ENCODE measurements around the gene AGPS.
"Not testable (repeated sequence)": the region's sequence is repeated elsewhere in the genome, so short reads cannot be mapped to it uniquely, and the experiment has no call there.

The AGPS gene

GRCh38 chr2:177549171-177549570, 156.6 kb downstream of the AGPS start:
- Histone ChIP-seq H3K4me1 (ENCODE audit: control insufficient read depth, insufficient read depth, low read length, unreplicated experiment) (peaks cover 6% of the 10 kb centered on the region), H2AFZ (ENCODE audit: low read length, unreplicated experiment) (no peak overlapping the region), H3K27ac (ENCODE audit: low read depth, low read length) (no peak overlapping the region), H3K27me3 (ENCODE audit: insufficient read depth, low read length) (no peaks in the 10 kb centered on the region), H3K4me3 (ENCODE audit: low read depth, low read length) (no peak overlapping the region), H3K36me3 (ENCODE audit: insufficient read depth, low read length) (no peaks in the 10 kb centered on the region), H3K79me2 (ENCODE audit: control insufficient read depth, insufficient read depth, low read length, unreplicated experiment) (no peaks in the 10 kb centered on the region)

DNA sequence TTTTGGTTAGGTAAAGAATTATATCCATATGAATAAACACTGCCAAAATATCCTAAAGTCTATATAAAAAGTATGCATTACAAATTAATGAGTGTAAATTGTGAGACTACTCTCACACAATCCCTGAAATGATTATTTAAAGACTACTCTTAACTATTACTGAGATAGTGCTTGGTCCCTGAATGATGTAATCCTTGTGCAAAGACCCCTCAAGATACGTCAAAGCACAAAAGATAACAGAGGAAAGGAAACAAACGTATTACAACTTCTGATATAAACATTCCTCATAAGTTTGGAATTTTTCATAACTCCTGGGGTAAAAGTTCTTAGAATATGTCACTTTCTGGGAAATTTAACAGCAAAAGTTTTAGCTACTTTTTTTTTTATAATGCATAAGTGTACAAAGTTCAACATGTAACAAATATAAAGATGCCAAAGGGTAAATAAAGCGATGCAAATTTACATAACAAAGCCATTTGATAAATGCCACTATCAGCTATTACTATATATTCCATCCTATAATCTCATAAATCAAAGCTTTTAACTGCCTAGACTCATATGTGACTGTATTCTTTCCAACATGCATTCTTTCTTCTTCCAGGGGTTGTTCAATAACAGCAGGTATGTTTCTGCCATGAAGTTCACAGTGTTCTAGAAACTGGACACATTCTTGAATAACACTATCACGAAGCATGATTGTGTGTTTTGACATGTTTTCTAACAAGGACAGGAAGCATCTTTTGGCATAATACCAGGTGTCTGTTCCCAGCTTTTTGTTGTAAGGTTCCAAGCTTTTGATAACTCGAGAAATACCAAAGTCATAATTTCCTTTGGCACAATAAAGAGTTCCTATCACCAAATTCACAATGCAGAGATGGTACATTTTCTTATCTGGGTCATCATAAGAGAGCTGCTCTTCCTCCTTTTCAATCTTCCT, 158.0 kb downstream of the AGPS start:
- no peaks in the 10 kb centered on the region for H3K27me3 ChIP-seq (ENCODE audit: insufficient read depth, low read length)
- no peaks in the 10 kb centered on the region for H3K79me2 ChIP-seq (ENCODE audit: control insufficient read depth, insufficient read depth, low read length, unreplicated experiment)
- H3K4me3 ChIP-seq (ENCODE audit: low read depth, low read length) = no peak overlapping the region
- H3K4me1 ChIP-seq (ENCODE audit: control insufficient read depth, insufficient read depth, low read length, unreplicated experiment) = peaks cover 6% of the 10 kb centered on the region
- no peak overlapping the region for H2AFZ ChIP-seq (ENCODE audit: low read length, unreplicated experiment)
- H3K27ac ChIP-seq (ENCODE audit: low read depth, low read length) = no peak overlapping the region
- H3K36me3 ChIP-seq (ENCODE audit: insufficient read depth, low read length) = no peaks in the 10 kb centered on the region

DNA sequence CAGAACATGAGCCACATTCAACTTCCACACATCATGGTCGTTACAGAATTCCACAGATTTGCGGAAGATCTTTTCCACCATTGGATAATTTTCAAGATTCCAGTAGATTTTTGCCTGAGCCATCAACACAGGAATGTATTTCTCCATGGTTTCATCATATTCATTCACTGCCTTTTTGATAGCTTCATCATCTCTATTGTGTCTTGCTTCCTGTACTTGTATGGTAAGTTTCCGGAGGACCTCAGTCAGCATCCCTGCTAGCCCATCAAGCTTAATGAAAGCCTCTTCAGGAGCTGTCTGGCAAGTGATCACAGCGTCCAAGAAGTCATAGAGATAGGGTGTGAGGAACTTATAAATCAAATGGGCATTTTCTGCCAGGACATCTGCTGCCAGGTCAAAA, 158.8 kb downstream of the AGPS start:
- not testable (repeated sequence) for H3K79me2 ChIP-seq (ENCODE audit: control insufficient read depth, insufficient read depth, low read length, unreplicated experiment); H3K27ac ChIP-seq (ENCODE audit: low read depth, low read length); H3K4me1 ChIP-seq (ENCODE audit: control insufficient read depth, insufficient read depth, low read length, unreplicated experiment); H3K4me3 ChIP-seq (ENCODE audit: low read depth, low read length); H3K36me3 ChIP-seq (ENCODE audit: insufficient read depth, low read length); H3K27me3 ChIP-seq (ENCODE audit: insufficient read depth, low read length); H2AFZ ChIP-seq (ENCODE audit: low read length, unreplicated experiment)

- Histone ChIP-seq H2AFZ (ENCODE audit: low read length, unreplicated experiment) (peak overlapping the region; percentile 55), H3K4me1 (ENCODE audit: control insufficient read depth, insufficient read depth, low read length, unreplicated experiment) (peaks cover 6% of the 10 kb centered on the region), H3K4me3 (ENCODE audit: low read depth, low read length) (peak overlapping the region; percentile 83), H3K36me3 (ENCODE audit: insufficient read depth, low read length) (no peaks in the 10 kb centered on the region), H3K79me2 (ENCODE audit: control insufficient read depth, insufficient read depth, low read length, unreplicated experiment) (no peaks in the 10 kb centered on the region), H3K27ac (ENCODE audit: low read depth, low read length) (peak overlapping the region; percentile 94; the same call in 1 of the 2 replicates), H3K27me3 (ENCODE audit: insufficient read depth, low read length) (no peaks in the 10 kb centered on the region)
Measured at GRCh38 chr2:177551989-177552421, 159.4 kb downstream of the AGPS start.

DNA sequence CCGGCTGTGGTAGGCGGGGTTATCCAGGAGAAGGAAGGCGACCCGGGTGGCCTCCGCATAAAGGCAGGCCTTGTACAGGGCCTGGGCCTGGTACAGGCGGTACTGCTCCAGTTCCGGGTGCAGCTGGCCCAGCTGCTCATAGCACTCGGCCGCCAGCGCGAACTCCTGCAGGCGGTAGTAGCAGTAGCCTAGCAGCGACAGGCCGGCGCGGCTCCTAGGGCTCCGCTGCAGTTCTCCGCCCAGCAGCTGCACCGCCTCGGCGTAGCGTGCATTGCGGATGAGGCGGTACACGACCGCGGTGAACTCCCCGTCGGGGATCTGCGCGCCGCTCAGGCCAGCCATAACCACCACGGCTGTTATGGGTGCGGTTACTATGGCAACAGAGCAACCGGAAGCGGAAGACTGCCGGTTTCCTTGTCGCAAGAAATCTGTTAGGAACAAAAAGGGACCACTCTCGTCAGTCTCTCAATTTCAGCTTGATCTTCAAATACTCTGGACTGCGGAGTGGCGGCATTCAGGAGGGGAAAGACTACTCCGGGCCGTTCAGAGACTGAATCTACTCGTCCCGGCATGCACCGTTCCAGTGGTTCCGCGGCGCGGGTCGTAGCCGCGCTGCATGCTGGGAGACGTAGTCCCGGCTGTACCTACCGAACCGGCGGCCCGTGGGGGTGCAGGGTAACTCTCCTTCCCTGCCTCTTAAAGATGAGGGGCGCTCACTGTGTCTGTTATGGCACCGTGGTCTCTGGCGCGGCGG, 160.0 kb downstream of the AGPS start:
- no peaks in the 10 kb centered on the region for H3K79me2 ChIP-seq (ENCODE audit: control insufficient read depth, insufficient read depth, low read length, unreplicated experiment)
- peak overlapping the region; percentile 94 for H3K27ac ChIP-seq (ENCODE audit: low read depth, low read length)
- peak overlapping the region; percentile 83 for H3K4me3 ChIP-seq (ENCODE audit: low read depth, low read length)
- no peaks in the 10 kb centered on the region for H3K27me3 ChIP-seq (ENCODE audit: insufficient read depth, low read length)
- peak overlapping the region; percentile 86 for H2AFZ ChIP-seq (ENCODE audit: low read length, unreplicated experiment)
- no peaks in the 10 kb centered on the region for H3K36me3 ChIP-seq (ENCODE audit: insufficient read depth, low read length)
- H3K4me1 ChIP-seq (ENCODE audit: control insufficient read depth, insufficient read depth, low read length, unreplicated experiment) = peaks cover 6% of the 10 kb centered on the region

DNA sequence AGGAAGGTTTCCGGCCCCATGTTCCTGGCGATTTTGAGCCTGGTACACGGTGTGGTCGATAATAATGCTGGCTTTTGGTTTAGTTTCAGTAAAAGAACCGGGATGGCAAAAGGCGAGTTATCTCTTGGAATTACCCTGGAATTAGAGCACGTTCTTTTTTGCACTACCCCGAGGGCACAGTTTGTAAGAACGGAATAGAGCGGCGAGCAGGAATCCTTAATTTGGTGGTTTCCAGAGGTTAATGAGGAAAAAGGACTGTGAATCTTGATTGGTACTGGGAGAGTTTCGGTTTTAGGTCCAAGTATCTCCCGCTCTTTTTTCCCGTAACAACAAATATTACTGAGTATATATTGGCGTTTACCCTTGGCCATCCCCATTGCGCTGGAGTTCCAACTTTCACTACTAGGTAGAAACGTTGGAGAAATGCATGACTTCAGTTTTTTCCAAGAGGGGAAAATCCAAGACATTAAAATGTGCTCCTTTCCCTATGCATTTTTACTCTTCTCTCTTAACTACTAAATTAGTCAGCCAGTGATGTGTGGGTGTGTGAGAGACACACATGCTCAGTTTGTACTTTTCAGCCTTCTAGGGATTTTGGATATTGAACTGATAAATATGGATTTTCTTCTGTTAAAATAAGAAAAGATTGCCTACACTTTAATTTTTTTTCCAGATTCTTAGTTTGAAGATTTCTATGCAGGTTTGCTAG, 160.8 kb downstream of the AGPS start:
- Histone ChIP-seq H3K27ac (ENCODE audit: low read depth, low read length) (peak overlapping the region; percentile 94), H3K36me3 (ENCODE audit: insufficient read depth, low read length) (no peaks in the 10 kb centered on the region), H3K4me3 (ENCODE audit: low read depth, low read length) (peak overlapping the region; percentile 83), H3K27me3 (ENCODE audit: insufficient read depth, low read length) (no peaks in the 10 kb centered on the region), H3K4me1 (ENCODE audit: control insufficient read depth, insufficient read depth, low read length, unreplicated experiment) (peaks cover 6% of the 10 kb centered on the region), H2AFZ (ENCODE audit: low read length, unreplicated experiment) (peak overlapping the region; percentile 86), H3K79me2 (ENCODE audit: control insufficient read depth, insufficient read depth, low read length, unreplicated experiment) (no peaks in the 10 kb centered on the region)

- peaks cover 6% of the 10 kb centered on the region for H3K4me1 ChIP-seq (ENCODE audit: control insufficient read depth, insufficient read depth, low read length, unreplicated experiment)
- no peaks in the 10 kb centered on the region for H3K27me3 ChIP-seq (ENCODE audit: insufficient read depth, low read length)
- H3K79me2 ChIP-seq (ENCODE audit: control insufficient read depth, insufficient read depth, low read length, unreplicated experiment) = no peaks in the 10 kb centered on the region
- no peak overlapping the region for H3K27ac ChIP-seq (ENCODE audit: low read depth, low read length)
- no peak overlapping the region for H3K4me3 ChIP-seq (ENCODE audit: low read depth, low read length)
- no peaks in the 10 kb centered on the region for H3K36me3 ChIP-seq (ENCODE audit: insufficient read depth, low read length)
- H2AFZ ChIP-seq (ENCODE audit: low read length, unreplicated experiment) = no peak overlapping the region
Measured at GRCh38 chr2:177554365-177554764, 161.8 kb downstream of the AGPS start.

- no peaks in the 10 kb centered on the region for H3K79me2 ChIP-seq (ENCODE audit: control insufficient read depth, insufficient read depth, low read length, unreplicated experiment)
- no peak overlapping the region for H3K4me3 ChIP-seq (ENCODE audit: low read depth, low read length)
- no peak overlapping the region for H2AFZ ChIP-seq (ENCODE audit: low read length, unreplicated experiment)
- H3K36me3 ChIP-seq (ENCODE audit: insufficient read depth, low read length) = no peaks in the 10 kb centered on the region
- H3K27ac ChIP-seq (ENCODE audit: low read depth, low read length) = no peak overlapping the region
- peaks cover 6% of the 10 kb centered on the region for H3K4me1 ChIP-seq (ENCODE audit: control insufficient read depth, insufficient read depth, low read length, unreplicated experiment)
- no peaks in the 10 kb centered on the region for H3K27me3 ChIP-seq (ENCODE audit: insufficient read depth, low read length)
Measured at GRCh38 chr2:177556153-177556552, 163.6 kb downstream of the AGPS start.

DNA sequence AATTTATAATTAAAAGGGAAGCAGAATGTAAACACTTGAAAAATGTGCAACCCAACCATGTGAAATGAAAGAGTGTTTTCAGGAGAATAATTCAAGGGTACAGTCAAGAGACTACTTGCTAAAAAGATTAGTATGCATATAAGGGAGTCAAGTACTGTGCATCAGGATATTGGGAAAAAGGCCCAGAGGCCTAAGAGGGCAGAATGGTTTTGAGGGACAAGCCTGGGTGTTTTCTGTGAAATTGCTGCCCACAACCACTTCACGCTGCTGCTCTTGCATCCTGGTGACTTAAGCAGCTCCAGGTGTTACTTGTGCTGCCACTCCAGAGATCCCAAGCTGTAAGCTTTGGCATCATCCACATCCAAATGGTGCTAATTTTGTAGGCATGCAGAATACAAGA, 165.2 kb downstream of the AGPS start:
- H3K27ac ChIP-seq (ENCODE audit: low read depth, low read length) = no peak overlapping the region
- H3K79me2 ChIP-seq (ENCODE audit: control insufficient read depth, insufficient read depth, low read length, unreplicated experiment) = no peaks in the 10 kb centered on the region
- H3K36me3 ChIP-seq (ENCODE audit: insufficient read depth, low read length) = no peaks in the 10 kb centered on the region
- H3K4me3 ChIP-seq (ENCODE audit: low read depth, low read length) = no peak overlapping the region
- peaks cover 2% of the 10 kb centered on the region for H3K4me1 ChIP-seq (ENCODE audit: control insufficient read depth, insufficient read depth, low read length, unreplicated experiment)
- H2AFZ ChIP-seq (ENCODE audit: low read length, unreplicated experiment) = no peak overlapping the region
- no peaks in the 10 kb centered on the region for H3K27me3 ChIP-seq (ENCODE audit: insufficient read depth, low read length)

- Histone ChIP-seq H3K79me2 (ENCODE audit: control insufficient read depth, insufficient read depth, low read length, unreplicated experiment) (no peaks in the 10 kb centered on the region), H3K4me3 (ENCODE audit: low read depth, low read length) (no peak overlapping the region), H2AFZ (ENCODE audit: low read length, unreplicated experiment) (no peak overlapping the region), H3K4me1 (ENCODE audit: control insufficient read depth, insufficient read depth, low read length, unreplicated experiment) (no peaks in the 10 kb centered on the region), H3K36me3 (ENCODE audit: insufficient read depth, low read length) (no peaks in the 10 kb centered on the region), H3K27ac (ENCODE audit: low read depth, low read length) (no peak overlapping the region), H3K27me3 (ENCODE audit: insufficient read depth, low read length) (no peaks in the 10 kb centered on the region)
Measured at GRCh38 chr2:177559638-177560037, 167.1 kb downstream of the AGPS start.

Measured in ACC112 (cell line).